ENCODE measurements around the gene RAB11FIP4.

DNA sequence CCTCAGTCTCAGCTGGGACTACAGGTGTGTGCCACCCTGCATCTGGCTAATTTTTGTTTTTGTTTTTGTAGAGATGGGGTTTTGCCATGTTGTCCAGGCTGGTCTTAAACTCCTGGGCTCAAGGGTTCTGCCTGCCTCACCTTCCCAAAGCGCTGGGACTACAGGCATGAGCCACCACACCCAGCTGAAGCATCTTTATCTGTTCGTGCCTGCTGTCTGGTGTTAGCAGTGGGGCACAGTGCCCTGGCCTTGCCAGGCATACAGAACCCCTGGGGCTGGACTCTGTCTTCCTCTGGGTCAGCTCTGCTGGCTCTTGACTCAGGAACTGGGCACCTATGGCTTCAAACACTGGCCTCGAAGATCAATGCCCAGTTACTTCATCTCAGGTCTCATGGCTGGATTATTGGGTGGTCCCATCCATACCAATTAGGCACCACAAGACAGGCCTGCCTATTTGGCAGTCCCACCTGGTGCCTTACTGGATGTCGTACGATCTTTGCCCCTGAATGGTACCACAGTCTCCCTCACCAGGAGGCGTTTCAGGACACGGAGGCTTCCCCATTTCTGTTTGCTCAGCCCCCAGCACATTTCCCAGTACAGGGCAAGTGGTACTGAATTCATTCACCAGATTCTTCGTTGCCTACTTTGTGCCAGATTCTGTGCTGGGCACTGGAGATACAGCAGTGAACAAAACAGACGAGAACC lies 99.3 kb downstream of the RAB11FIP4 start:
- TF ChIP-seq EZH2 (IDR thresholded peaks at IDR 0.05; ENCODE audit: insufficient read depth, poor library complexity, severe bottlenecking) (no peak), EZH2phosphoT487 (IDR thresholded peaks at IDR 0.05; ENCODE audit: insufficient read depth, low read depth) (no peak)
